ENCODE measurements around the gene KCNG1. TPM values are rescaled to one million over a fixed set of nuclear protein-coding genes. Genes with fewer than 3 reads are reported as not detected.

Gene KCNG1
- total and polyA plus RNA-seq, 2 of the 4 experiments (the other 2 are of a cell fraction), result 23.7 to 51.4 TPM

DNA sequence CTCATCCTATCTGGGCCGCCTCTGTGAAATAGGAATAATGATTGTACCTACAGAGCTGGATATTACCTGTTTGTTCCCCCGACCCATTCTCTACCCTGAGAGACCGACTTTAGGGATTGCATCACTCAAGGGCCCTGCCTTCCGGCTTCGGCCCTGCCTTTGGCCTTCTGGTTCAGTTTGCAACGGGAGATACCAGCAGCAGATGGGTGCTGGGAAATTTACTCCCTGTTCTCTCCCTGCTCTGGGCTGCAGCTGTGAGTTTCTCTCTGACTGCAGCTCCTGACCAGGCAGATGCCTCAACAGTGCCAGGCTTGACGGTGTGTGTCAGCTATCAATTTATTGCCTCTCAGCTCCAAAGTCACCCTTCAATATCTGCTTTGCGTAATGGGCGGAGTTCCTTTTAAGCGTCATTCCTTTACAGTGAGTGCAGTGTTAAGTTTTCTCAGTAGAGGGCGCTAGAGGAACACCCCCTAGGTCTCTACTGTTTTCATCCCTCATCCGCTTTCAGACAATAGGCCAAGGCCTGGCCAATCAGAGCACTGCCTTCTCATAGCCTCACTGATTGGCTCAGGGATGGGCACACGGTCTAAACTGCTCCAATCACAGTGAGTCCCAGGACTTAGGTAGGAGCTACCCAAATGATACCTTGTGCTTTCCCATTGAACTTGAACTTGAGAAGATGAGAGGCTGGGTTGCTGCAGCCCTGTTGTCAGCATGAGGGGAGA, 30.0 kb downstream of the KCNG1 start:
- CTCF ChIA-PET, result interaction anchor here (0.6 to 2.3 kb wide), 7 partner anchors 11 to 602 kb away, joined by 3 to 7 read pairs (median 5); no protein-coding TSS in a partner anchor
- Histone ChIP-seq H2AFZ (replicated peaks; ENCODE audit: low read length, poor library complexity) (peak overlapping the region; percentile 60), H3K18ac (ENCODE audit: low read depth, low read length) (no peak overlapping the region), H2BK15ac (ENCODE audit: low read depth, low read length) (0 out of 3 replicates have a peak overlapping the region, but pooled peaks have one; percentile 11), H3K36me3 (ENCODE audit: control insufficient read depth, insufficient read depth, low read length) (no peaks in the 10 kb centered on the region), H4K20me1 (ENCODE audit: insufficient read depth, low read length) (no peaks in the 10 kb centered on the region), H3K4me1 (ENCODE audit: control insufficient read depth, insufficient read depth, low read length) (peaks cover 6% of the 10 kb centered on the region), H3K56ac (ENCODE audit: extremely low read depth, insufficient read depth, low read length) (no peak overlapping the region), H3K79me1 (ENCODE audit: low read depth in 1 of 2, low read length in 2 of 2) (no peaks in the 10 kb centered on the region), H3K9me1 (ENCODE audit: insufficient read depth, low read length) (peaks cover 19% of the 10 kb centered on the region), H4K5ac (ENCODE audit: low read depth, low read length) (no peak overlapping the region), H4K91ac (ENCODE audit: insufficient read depth, low read depth, low read length) (no peak overlapping the region), H2BK20ac (ENCODE audit: low read depth, low read length) (peak overlapping the region; percentile 5; the same call in 1 of the 2 replicates), H3K27me3 (ENCODE audit: control insufficient read depth, insufficient read depth, low read length) (no peaks in the 10 kb centered on the region), H4K8ac (ENCODE audit: low read depth in 2 of 2, low read length in 2 of 2) (peak overlapping the region in 1 of 2 experiments; percentile 52; a peak in 1 of 4 replicates), H3K27ac (ENCODE audit: insufficient read depth, low read length) (no peak overlapping the region), H3K9ac (ENCODE audit: low read depth, low read length) (no peak overlapping the region), H2AK9ac (replicated peaks; ENCODE audit: low read depth, low read length, poor library complexity) (no peak overlapping the region), H3K4me3 (ENCODE audit: insufficient read depth, low read depth, low read length) (no peak overlapping the region), H2BK120ac (ENCODE audit: low read depth, low read length) (no peak overlapping the region), H3K23ac (ENCODE audit: low read depth, low read length) (no peak overlapping the region), H3K14ac (replicated peaks; ENCODE audit: low read depth, low read length) (no peak overlapping the region), H3K4ac (ENCODE audit: low read depth, low read length) (no peak overlapping the region; the same call in 1 of the 2 replicates), H2AK5ac (ENCODE audit: low read depth, low read length) (peak overlapping the region; percentile 77), H3K9me3 (ENCODE audit: control insufficient read depth, insufficient read depth, low read length) (no peaks in the 10 kb centered on the region), H2BK5ac (ENCODE audit: low read depth, low read length, poor library complexity, severe bottlenecking) (no peak overlapping the region), H3K4me2 (ENCODE audit: low read depth, low read length) (no peak overlapping the region)
- dilution Hi-C loops (cut with HindIII; ENCODE audit: low sequenced_read_pairs, unreplicated experiment) (no loop called here), intact Hi-C loops (cut with micrococcal nuclease) (loop anchor here (1.0 kb wide), 1 partner anchor 313 kb away; no protein-coding TSS in a partner anchor), in situ Hi-C loops (cut with MboI; ENCODE audit: low sequenced_read_pairs) (loop anchor here (25.0 kb wide), 2 partner anchors 769 to 1094 kb away; partner anchors contain the start of gene ATP9A)
- WGBS, 2 experiments (ENCODE audit: extremely low coverage in 2 of 2, insufficient read length in 1 of 2), result 70% methylated on average over 2 of the region's 13 CpGs; no CpG with 5 or more reads in 1 of the 2 experiments
- ATAC-seq (ENCODE audit: low read depth), result peak; percentile 60
- DNase-seq, result peak; percentile 69
- TF ChIP-seq MAZ (IDR thresholded peaks at IDR 0.05; ENCODE audit: borderline replicate concordance, low read depth, low read length) (no peak), POLR2A (IDR thresholded peaks at IDR 0.05; ENCODE audit: low read depth, low read length) (no peak), RCOR1 (IDR thresholded peaks at IDR 0.05; ENCODE audit: insufficient replicate concordance, low read length) (no peak), SMC3 (IDR thresholded peaks at IDR 0.05; ENCODE audit: low read depth, low read length) (peak; percentile 74), FOS (IDR thresholded peaks at IDR 0.05; ENCODE audit: low read depth, low read length) (no peak), CHD1 (IDR thresholded peaks at IDR 0.05; ENCODE audit: low read depth, low read length) (no peak), RAD21 (IDR thresholded peaks at IDR 0.05; ENCODE audit: low read length) (peak; percentile 80)
- TF ChIP-seq, protein P1, sequence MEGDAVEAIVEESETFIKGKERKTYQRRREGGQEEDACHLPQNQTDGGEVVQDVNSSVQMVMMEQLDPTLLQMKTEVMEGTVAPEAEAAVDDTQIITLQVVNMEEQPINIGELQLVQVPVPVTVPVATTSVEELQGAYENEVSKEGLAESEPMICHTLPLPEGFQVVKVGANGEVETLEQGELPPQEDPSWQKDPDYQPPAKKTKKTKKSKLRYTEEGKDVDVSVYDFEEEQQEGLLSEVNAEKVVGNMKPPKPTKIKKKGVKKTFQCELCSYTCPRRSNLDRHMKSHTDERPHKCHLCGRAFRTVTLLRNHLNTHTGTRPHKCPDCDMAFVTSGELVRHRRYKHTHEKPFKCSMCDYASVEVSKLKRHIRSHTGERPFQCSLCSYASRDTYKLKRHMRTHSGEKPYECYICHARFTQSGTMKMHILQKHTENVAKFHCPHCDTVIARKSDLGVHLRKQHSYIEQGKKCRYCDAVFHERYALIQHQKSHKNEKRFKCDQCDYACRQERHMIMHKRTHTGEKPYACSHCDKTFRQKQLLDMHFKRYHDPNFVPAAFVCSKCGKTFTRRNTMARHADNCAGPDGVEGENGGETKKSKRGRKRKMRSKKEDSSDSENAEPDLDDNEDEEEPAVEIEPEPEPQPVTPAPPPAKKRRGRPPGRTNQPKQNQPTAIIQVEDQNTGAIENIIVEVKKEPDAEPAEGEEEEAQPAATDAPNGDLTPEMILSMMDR (conservative IDR thresholded peaks at IDR 0.05; ENCODE audit: low read depth, low read length), result peak; percentile 80
- TF ChIP-seq, protein P2, sequence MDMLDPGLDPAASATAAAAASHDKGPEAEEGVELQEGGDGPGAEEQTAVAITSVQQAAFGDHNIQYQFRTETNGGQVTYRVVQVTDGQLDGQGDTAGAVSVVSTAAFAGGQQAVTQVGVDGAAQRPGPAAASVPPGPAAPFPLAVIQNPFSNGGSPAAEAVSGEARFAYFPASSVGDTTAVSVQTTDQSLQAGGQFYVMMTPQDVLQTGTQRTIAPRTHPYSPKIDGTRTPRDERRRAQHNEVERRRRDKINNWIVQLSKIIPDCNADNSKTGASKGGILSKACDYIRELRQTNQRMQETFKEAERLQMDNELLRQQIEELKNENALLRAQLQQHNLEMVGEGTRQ (IDR thresholded peaks at IDR 0.05; ENCODE audit: low read depth, low read length), result peak; percentile 78
- POLR2A ChIA-PET (ENCODE audit: unreplicated experiment), result interaction anchor here (0.6 kb wide), 1 partner anchor 362 kb away, joined by 4 read pairs; no protein-coding TSS in a partner anchor
- BruUV-seq (replicated peaks), result no TSS peak

Data from IMR-90 (cell line).